EL (cell line): Measurements from ENCODE around the gene ENPP5.

Experiments
- DNase-seq: peaks from one replicate; pipeline ENCODE4 v3.0.0-alpha.2; 2016

Gene ENPP5

GRCh38 chr6:46170357-46171289, at the start of gene ENPP5:
ENPP5 (minus strand) TSS chr6:46170980; CDS start chr6:46168262, 2,718 bp downstream.
- peak; percentile 5 for DNase-seq

GRCh38 chr6:46219661-46220060, 48.9 kb upstream of the ENPP5 start:
- DNase-seq = no peak

GRCh38 chr6:46218457-46218856, 47.7 kb upstream of the ENPP5 start:
- DNase-seq = no peak

- DNase-seq = no peak
These were observed 46.9 kb upstream of the ENPP5 start for GRCh38 chr6:46217671-46218131.

GRCh38 chr6:46216879-46217278, 46.1 kb upstream of the ENPP5 start:
- DNase-seq = no peak

GRCh38 chr6:46215777-46216176, 45.0 kb upstream of the ENPP5 start:
- no peak for DNase-seq

- DNase-seq = no peak
These were observed 44.4 kb upstream of the ENPP5 start for GRCh38 chr6:46215213-46215612.

- DNase-seq = no peak
These were observed 41.1 kb upstream of the ENPP5 start for GRCh38 chr6:46211917-46212316.

GRCh38 chr6:46210294-46210693, 39.5 kb upstream of the ENPP5 start:
- DNase-seq = no peak

- no peak for DNase-seq
These were observed 37.5 kb upstream of the ENPP5 start for GRCh38 chr6:46208303-46208702.

GRCh38 chr6:46207174-46207573, 36.4 kb upstream of the ENPP5 start:
- no peak for DNase-seq

- no peak for DNase-seq
These were observed 34.3 kb upstream of the ENPP5 start for GRCh38 chr6:46204880-46205650.

- no peak for DNase-seq
These were observed 32.8 kb upstream of the ENPP5 start for GRCh38 chr6:46203391-46204177.

GRCh38 chr6:46201702-46202101, 30.9 kb upstream of the ENPP5 start:
- DNase-seq = no peak

- no peak for DNase-seq
These were observed 28.6 kb upstream of the ENPP5 start for GRCh38 chr6:46199387-46199786.

- peak; percentile 41 for DNase-seq
These were observed 21.2 kb upstream of the ENPP5 start for GRCh38 chr6:46191961-46192360.

GRCh38 chr6:46190889-46191288, 20.1 kb upstream of the ENPP5 start:
- no peak for DNase-seq

GRCh38 chr6:46189726-46190125, 18.9 kb upstream of the ENPP5 start:
- DNase-seq = no peak

GRCh38 chr6:46186583-46186982, 15.8 kb upstream of the ENPP5 start:
- DNase-seq = no peak

GRCh38 chr6:46184114-46184513, 13.3 kb upstream of the ENPP5 start:
- DNase-seq = peak; percentile 83

- DNase-seq = no peak
These were observed 5.2 kb upstream of the ENPP5 start for GRCh38 chr6:46175976-46176375.

GRCh38 chr6:46175446-46175845, 4.7 kb upstream of the ENPP5 start:
- no peak for DNase-seq

GRCh38 chr6:46174904-46175303, 4.1 kb upstream of the ENPP5 start:
- DNase-seq = no peak
